GM23248 (cell line): ENCODE data around the gene STRA6.

Experiments
- EZH2 ChIP-seq: fragments of 200-600 bp; sonication (generic); IDR thresholded peaks from 2 replicates; pipeline ENCODE4 v1.6.1; 2018; ENCODE audit warnings: antibody characterized with exemption, mild to moderate bottlenecking; ENCODE audit not compliant: insufficient read depth, poor library complexity, severe bottlenecking
- EZH2phosphoT487 ChIP-seq: fragments of 200-600 bp; sonication (generic); IDR thresholded peaks from 2 replicates; pipeline ENCODE4 v1.6.1; 2018; ENCODE audit warnings: antibody characterized with exemption, moderate library complexity, mild to moderate bottlenecking, low read depth; ENCODE audit not compliant: insufficient read depth

DNA sequence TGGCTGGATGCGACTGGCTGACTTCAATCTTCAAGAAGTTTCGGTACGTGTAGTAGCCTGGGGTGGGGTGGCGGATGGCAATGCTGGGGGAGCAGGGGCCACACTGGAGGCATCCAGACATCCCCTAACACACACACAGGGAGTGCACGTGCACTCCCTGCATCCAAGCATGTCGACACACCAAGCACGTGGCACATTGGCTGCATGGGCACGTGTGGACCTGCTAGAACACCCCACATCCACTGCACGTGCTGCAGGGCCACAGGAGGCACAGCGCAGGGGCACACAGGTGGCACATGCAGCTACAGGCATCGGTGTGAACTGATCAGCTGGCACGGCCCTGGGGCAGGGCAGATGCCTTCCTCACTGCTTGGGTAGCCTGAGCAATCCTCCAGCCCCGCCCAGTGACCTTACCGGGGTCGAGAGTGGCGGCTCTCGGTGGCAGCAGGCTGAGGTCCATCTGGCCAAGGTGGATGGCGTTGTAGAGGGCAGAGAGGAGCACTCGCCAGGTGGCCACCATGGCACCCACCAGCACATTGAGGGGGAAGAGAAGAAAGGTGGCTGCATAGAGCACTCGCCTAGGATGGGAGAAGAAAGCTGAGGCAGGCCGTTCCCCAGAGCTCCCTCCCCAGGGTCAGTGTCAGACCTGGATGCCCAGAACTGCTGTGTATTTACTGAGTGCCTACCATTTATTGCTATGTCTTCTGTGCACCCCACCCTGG lies 21.5 kb downstream of the STRA6 start:
- TF ChIP-seq EZH2 (no peak), EZH2phosphoT487 (no peak)
